Smooth muscle cell (in vitro differentiated cells): ENCODE data around the gene BCKDHA. TPM values are rescaled to one million over a fixed set of nuclear protein-coding genes. Genes with fewer than 3 reads are reported as not detected.
A peak's percentile ranks its signal among the peaks of the same experiment; 100 is the strongest.

Source experiments
- DNase-seq: peaks from one replicate; lab custom pipeline; 2025; ENCODE audit not compliant: unreplicated experiment; lab: John Stamatoyannopoulos, UW
- H2AFZ ChIP-seq: fragments of 200-600 bp; sonication (generic); 2 replicates; pipeline ENCODE4 v1.6.0; 2016; ENCODE audit warnings: antibody characterized with exemption, low read depth, mild to moderate bottlenecking
- H3F3A ChIP-seq: fragments of 200-600 bp; sonication (generic); 2 replicates; pipeline ENCODE4 v1.6.0; 2017; ENCODE audit warnings: antibody characterized with exemption, low read depth
- H3K27ac ChIP-seq: fragments of 200-600 bp; sonication (generic); 2 replicates; pipeline ENCODE4 v1.5.1; 2016; ENCODE audit warnings: low read depth, mild to moderate bottlenecking
- H3K27me3 ChIP-seq: fragments of 200-600 bp; sonication (generic); 2 replicates; pipeline ENCODE4 v1.6.1; 2016; ENCODE audit warnings: low read depth, mild to moderate bottlenecking
- H3K36me3 ChIP-seq: fragments of 200-600 bp; sonication (generic); 2 replicates; pipeline ENCODE4 v1.5.1; 2016; ENCODE audit warnings: low read depth
- H3K4me1 ChIP-seq: fragments of 200-600 bp; sonication (generic); 2 replicates; pipeline ENCODE4 v1.5.1; 2016; ENCODE audit warnings: low read depth
- H3K4me2 ChIP-seq: fragments of 200-600 bp; sonication (generic); 2 replicates; pipeline ENCODE4 v1.6.0; 2016; ENCODE audit warnings: mild to moderate bottlenecking
- H3K4me3 ChIP-seq: fragments of 200-600 bp; sonication (generic); 2 replicates; pipeline ENCODE4 v1.5.1; 2016; ENCODE audit warnings: mild to moderate bottlenecking
- H3K79me2 ChIP-seq: fragments of 200-600 bp; sonication (generic); 2 replicates; pipeline ENCODE4 v1.6.0; 2016; ENCODE audit warnings: low read depth, mild to moderate bottlenecking
- H3K9ac ChIP-seq: fragments of 200-600 bp; sonication (generic); 2 replicates; pipeline ENCODE4 v1.6.0; 2016; ENCODE audit warnings: low read depth
- H3K9me3 ChIP-seq: fragments of 200-600 bp; sonication (generic); replicated peaks from 2 replicates; pipeline ENCODE4 v1.5.1; 2016; ENCODE audit warnings: low read depth
- H4K20me1 ChIP-seq: fragments of 200-600 bp; sonication (generic); 2 replicates; pipeline ENCODE4 v1.6.0; 2016; ENCODE audit warnings: low read depth
- WGBS: methylation state at CpG from one replicate; pipeline ENCODE4 v1.1.7; 2016; ENCODE audit warnings: low lambda C conversion rate; 5-methylcytosine and 5-hydroxymethylcytosine counted together
- polyA plus RNA-seq: library from polyadenylated mRNA; unstranded; fragments of >200 nt; fragmentation: Nextera tagmentation; extraction: Ambion mirVana; gene quantifications from 2 replicates; pipeline ENCODE4 v1.2.1, GENCODE V29; 2016
- total RNA-seq: library from RNA; depleted of rRNA; stranded (reverse); fragments of >200 nt; gene quantifications from 2 replicates; pipeline ENCODE4 v1.2.3, GENCODE V29; 2014
- TF ChIP-seq, protein P1 (sequence below): fragments of 200-600 bp; sonication (generic); IDR thresholded peaks from 2 replicates; pipeline ENCODE4 v1.5.1; 2017; ENCODE audit warnings: borderline replicate concordance, mild to moderate bottlenecking, antibody characterized with exemption; ENCODE audit not compliant: insufficient read depth, poor library complexity, severe bottlenecking

Gene BCKDHA
- total and polyA plus RNA-seq, 2 experiments from 2014 or later: 24.6 to 53.9 TPM

DNA sequence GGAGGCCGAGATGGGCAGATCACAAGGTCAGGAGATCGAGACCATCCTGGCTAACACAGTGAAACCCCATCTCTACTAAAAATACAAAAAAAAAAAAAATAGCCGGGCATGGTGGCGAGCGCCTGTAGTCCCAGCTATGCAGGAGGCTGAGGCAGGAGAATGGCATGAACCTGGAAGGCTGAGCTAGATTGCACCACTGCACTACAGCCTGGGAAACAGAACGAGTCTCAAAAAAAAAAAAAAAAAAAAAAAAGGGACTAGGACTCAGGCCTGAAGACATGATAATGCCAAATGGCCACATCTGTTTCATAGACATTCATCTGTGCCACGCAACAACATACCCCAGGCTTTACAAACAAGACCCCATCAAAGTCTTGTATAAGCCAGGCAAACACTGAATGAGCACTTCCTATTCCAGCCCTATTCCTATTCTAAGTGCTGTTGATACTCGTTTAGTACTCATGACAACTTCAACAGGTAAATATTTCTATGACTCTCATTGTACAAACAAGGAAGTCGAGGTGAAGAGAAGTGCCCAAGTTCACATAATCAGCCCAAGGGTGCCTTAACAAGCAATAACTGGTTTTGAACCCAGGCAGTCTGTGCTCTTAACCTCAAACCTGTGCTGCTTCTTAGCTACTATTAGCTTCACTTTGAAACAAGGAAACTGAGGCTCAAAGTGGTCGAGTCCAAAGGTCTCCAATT lies 35.3 kb upstream of the BCKDHA start:
- Histone ChIP-seq H3K4me1 (peaks cover 5% of the 10 kb centered on the region), H3K27me3 (no peaks in the 10 kb centered on the region), H3K4me2 (no peak overlapping the region), H3K27ac (no peak overlapping the region), H4K20me1 (no peaks in the 10 kb centered on the region), H3K79me2 (peaks cover 29% of the 10 kb centered on the region), H3K4me3 (no peak overlapping the region), H3K9ac (no peak overlapping the region), H2AFZ (no peak overlapping the region), H3K36me3 (no peaks in the 10 kb centered on the region), H3F3A (no peaks in the 10 kb centered on the region), H3K9me3 (no peaks in the 10 kb centered on the region)
- TF ChIP-seq, protein P1, sequence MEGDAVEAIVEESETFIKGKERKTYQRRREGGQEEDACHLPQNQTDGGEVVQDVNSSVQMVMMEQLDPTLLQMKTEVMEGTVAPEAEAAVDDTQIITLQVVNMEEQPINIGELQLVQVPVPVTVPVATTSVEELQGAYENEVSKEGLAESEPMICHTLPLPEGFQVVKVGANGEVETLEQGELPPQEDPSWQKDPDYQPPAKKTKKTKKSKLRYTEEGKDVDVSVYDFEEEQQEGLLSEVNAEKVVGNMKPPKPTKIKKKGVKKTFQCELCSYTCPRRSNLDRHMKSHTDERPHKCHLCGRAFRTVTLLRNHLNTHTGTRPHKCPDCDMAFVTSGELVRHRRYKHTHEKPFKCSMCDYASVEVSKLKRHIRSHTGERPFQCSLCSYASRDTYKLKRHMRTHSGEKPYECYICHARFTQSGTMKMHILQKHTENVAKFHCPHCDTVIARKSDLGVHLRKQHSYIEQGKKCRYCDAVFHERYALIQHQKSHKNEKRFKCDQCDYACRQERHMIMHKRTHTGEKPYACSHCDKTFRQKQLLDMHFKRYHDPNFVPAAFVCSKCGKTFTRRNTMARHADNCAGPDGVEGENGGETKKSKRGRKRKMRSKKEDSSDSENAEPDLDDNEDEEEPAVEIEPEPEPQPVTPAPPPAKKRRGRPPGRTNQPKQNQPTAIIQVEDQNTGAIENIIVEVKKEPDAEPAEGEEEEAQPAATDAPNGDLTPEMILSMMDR: no peak
- 92% methylated on average over 9 of the region's 10 CpGs for WGBS
- DNase-seq: no peak

DNA sequence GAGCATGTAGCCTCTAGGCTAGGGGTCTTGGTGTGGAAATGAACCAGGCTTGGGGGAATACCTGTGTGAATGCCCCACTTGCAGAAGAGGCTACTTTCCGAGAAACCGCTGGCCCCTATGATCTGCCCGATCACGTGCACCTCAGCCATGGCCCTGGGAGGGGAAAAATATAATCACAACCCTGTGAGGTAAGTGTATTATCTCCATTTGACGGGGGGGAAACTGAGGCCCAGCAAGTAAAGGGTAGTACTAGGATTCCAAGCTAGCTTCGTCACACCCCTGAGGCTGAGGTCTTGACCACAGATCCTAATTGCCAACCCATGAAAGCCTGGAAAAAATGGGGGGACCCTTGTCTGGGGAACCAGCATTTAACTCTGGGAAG lies 34.3 kb upstream of the BCKDHA start:
- 52% methylated on average over 6 of the region's 6 CpGs for WGBS
- peak overlapping the region; percentile 99 for H3K9ac ChIP-seq
- DNase-seq: no peak
- no peaks in the 10 kb centered on the region for H3K36me3 ChIP-seq
- peak overlapping the region; percentile 78 for H3K4me3 ChIP-seq
- H3K9me3 ChIP-seq: no peaks in the 10 kb centered on the region
- H3K4me2 ChIP-seq: peak overlapping the region; percentile 79
- TF ChIP-seq, protein P1: no peak
- H3K4me1 ChIP-seq: peaks cover 5% of the 10 kb centered on the region
- H2AFZ ChIP-seq: peak overlapping the region; percentile 82
- peaks cover 3% of the 10 kb centered on the region for H3F3A ChIP-seq
- H3K27me3 ChIP-seq: no peaks in the 10 kb centered on the region
- peak overlapping the region; percentile 100 for H3K27ac ChIP-seq
- H3K79me2 ChIP-seq: peaks cover 29% of the 10 kb centered on the region
- no peaks in the 10 kb centered on the region for H4K20me1 ChIP-seq

DNA sequence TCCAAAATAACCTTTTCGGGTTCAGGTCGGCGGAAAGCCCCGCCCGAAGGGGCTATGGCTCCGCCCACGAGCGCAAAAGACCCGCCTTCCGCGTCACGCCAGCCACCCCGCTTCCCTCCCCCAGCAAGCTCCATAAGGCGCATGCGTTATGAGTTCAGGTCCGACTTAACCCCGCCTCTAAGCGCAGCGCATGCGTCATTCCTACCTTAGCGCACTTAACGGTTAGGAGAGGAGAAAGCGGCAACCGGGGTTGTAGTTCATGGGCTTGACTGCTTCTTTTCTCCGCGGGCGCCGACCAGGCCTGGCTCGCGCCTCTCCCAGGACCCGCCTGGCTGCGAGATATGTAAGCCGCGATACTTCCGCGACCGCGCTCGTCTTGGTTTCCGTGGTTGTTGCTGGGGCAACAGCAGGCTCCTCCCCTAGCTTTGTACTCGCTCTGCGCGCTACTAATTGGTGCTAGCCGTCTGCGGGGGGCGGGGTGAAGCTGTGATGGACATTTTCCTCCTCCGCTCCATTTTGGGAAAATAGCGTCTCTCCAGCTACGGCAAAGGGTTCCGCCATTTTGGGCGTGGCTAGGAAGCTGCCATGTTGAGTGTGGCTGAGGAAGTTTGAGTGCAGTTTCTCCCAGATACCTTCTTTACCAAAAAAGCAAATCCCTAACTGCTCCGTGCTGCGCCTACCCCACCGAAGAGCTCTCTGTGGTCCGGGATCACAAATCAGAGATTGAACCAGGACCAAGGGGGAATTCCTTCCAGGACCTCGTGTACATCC lies 33.7 kb upstream of the BCKDHA start, which contains the start of gene B9D2:
Gene B9D2 (minus strand): TSS at position 397 of the 771 bp plus-strand sequence. CDS start 630 bp downstream, outside the sequence.
- H3K4me3 ChIP-seq: peak within 1 kb of the TSS; percentile 78
- H3K79me2 ChIP-seq: peaks cover 33% of the 10 kb centered on the region
- H2AFZ ChIP-seq: peak within 1 kb of the TSS; percentile 82
- peaks cover 3% of the 10 kb centered on the region for H3F3A ChIP-seq
- 2% methylated on average over 56 of the region's 56 CpGs for WGBS
- no peaks in the 10 kb centered on the region for H4K20me1 ChIP-seq
- H3K9me3 ChIP-seq: no peaks in the 10 kb centered on the region
- peak within 1 kb of the TSS; percentile 100 for H3K27ac ChIP-seq
- no peaks in the 10 kb centered on the region for H3K27me3 ChIP-seq
- H3K4me1 ChIP-seq: peaks cover 5% of the 10 kb centered on the region
- H3K36me3 ChIP-seq: no peaks in the 10 kb centered on the region
- H3K9ac ChIP-seq: peak within 1 kb of the TSS; percentile 99
- peak within 1 kb of the TSS; percentile 79 for H3K4me2 ChIP-seq
- TF ChIP-seq, protein P1: no peak
- DNase-seq: peak; percentile 99
